GM21360 (cell line): ENCODE data around the gene NATD1.

ENCODE experiments used
- ATAC-seq: cut with Tn5 transposase; IDR thresholded peaks from one replicate; pipeline ENCODE4 v1.9.1; 2021; ENCODE audit warnings: mild to moderate bottlenecking, moderate library complexity; ENCODE audit not compliant: unreplicated experiment

The NATD1 gene

GRCh38 chr17:21289902-21290571, 36.8 kb upstream of the NATD1 start:
- ATAC-seq: no peak

- no peak for ATAC-seq
These were observed 36.1 kb upstream of the NATD1 start for GRCh38 chr17:21289175-21289901.

- peak; percentile 9 for ATAC-seq
These were observed 35.4 kb upstream of the NATD1 start for GRCh38 chr17:21288571-21289017.

GRCh38 chr17:21287703-21288449, 34.7 kb upstream of the NATD1 start:
- ATAC-seq: peak; percentile 34

- peak; percentile 0 for ATAC-seq
These were observed 33.9 kb upstream of the NATD1 start for GRCh38 chr17:21286909-21287702.

GRCh38 chr17:21286066-21286770, 33.0 kb upstream of the NATD1 start:
- no peak for ATAC-seq

GRCh38 chr17:21285164-21286065, 32.2 kb upstream of the NATD1 start:
- ATAC-seq: no peak

GRCh38 chr17:21284319-21285163, 31.3 kb upstream of the NATD1 start, which contains the start of gene MAP2K3:
MAP2K3 (plus strand) TSS chr17:21284711; CDS start chr17:21284921, 210 bp downstream.
- ATAC-seq: peak; percentile 72

GRCh38 chr17:21283482-21284318, 30.5 kb upstream of the NATD1 start:
- ATAC-seq: peak; percentile 3

- no peak for ATAC-seq
These were observed 29.6 kb upstream of the NATD1 start for GRCh38 chr17:21282850-21283249.

GRCh38 chr17:21282231-21282630, 29.0 kb upstream of the NATD1 start:
- no peak for ATAC-seq

GRCh38 chr17:21280081-21280518, 26.9 kb upstream of the NATD1 start:
- peak; percentile 33 for ATAC-seq

- no peak for ATAC-seq
These were observed 26.4 kb upstream of the NATD1 start for GRCh38 chr17:21279582-21279981.

GRCh38 chr17:21279198-21279535, 26.0 kb upstream of the NATD1 start:
- ATAC-seq: no peak

- ATAC-seq: no peak
These were observed 25.4 kb upstream of the NATD1 start for GRCh38 chr17:21278450-21279197.

GRCh38 chr17:21277332-21277731, 24.1 kb upstream of the NATD1 start:
- ATAC-seq: no peak

GRCh38 chr17:21276264-21276588, 23.0 kb upstream of the NATD1 start:
- ATAC-seq: peak; percentile 17
